ENCODE data around the gene HSBP1L1. TPM values are rescaled to one million over a fixed set of nuclear protein-coding genes. Genes with fewer than 3 reads are reported as not detected.

The HSBP1L1 gene
- total RNA-seq, 1 donor, result 22.0 TPM

DNA sequence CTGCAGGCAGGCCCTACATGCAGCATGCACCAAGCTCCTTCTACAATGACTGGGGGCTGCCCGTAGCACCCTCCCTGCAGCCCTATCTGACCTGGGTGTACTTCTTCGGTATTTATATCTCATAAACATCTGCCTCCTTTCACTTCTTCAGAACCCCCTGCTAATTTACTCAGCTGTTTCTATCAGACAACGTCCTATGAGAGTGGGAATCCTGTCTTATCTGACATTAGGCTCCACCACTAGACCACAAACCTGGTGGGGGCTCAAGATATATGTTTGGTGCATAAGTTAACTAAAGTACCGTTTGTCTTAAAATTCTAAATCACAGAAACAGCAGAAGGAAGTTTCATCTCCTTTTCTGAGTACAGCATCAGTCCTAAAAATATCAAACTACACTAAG, 10.6 kb downstream of the HSBP1L1 start:
- no peak for DNase-seq (ENCODE audit: low read depth)
- no peak overlapping the region for H3K4me3 ChIP-seq (ENCODE audit: low read depth, low read length)
- TF ChIP-seq, protein P1, sequence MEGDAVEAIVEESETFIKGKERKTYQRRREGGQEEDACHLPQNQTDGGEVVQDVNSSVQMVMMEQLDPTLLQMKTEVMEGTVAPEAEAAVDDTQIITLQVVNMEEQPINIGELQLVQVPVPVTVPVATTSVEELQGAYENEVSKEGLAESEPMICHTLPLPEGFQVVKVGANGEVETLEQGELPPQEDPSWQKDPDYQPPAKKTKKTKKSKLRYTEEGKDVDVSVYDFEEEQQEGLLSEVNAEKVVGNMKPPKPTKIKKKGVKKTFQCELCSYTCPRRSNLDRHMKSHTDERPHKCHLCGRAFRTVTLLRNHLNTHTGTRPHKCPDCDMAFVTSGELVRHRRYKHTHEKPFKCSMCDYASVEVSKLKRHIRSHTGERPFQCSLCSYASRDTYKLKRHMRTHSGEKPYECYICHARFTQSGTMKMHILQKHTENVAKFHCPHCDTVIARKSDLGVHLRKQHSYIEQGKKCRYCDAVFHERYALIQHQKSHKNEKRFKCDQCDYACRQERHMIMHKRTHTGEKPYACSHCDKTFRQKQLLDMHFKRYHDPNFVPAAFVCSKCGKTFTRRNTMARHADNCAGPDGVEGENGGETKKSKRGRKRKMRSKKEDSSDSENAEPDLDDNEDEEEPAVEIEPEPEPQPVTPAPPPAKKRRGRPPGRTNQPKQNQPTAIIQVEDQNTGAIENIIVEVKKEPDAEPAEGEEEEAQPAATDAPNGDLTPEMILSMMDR (IDR thresholded peaks at IDR 0.05; ENCODE audit: insufficient read depth, low read depth, low read length), result no peak

DNA sequence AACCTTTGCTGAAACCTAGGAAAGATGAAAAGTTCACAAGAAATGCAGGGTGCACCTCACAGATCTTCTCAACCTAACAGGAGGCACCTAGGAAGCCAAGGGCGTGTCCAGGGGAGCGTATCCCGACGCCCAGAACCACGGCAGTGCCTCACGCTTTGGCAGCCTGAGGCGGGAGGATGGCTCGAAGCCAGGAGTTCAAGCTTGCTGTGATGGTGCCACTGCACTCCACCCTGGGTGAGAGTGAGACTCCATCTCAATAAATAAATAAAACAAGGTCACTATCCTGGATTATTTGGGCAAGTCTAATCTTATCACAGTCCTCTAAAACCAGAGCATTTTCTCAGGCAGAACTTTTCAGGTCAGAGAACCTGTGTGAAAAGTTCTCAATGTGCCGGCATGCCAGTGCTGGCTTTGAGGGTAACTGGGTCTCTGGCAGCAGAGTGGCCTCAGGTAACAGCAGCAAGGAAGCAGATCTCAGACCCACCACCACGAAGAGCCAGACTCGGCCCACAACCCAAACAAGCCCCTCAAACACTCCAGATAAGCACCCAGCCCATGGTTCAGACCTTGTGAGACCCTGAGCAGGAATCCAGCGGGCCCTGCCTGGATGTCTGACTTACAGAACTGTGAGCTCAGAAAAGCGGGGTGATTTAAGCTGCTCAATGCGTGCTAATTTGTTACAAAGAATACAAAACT, 11.7 kb downstream of the HSBP1L1 start:
- TF ChIP-seq, protein P1 (IDR thresholded peaks at IDR 0.05; ENCODE audit: insufficient read depth, low read depth, low read length), result no peak
- DNase-seq (ENCODE audit: low read depth), result no peak
- H3K4me3 ChIP-seq (ENCODE audit: low read depth, low read length), result no peak overlapping the region

- H3K4me3 ChIP-seq (ENCODE audit: low read depth, low read length), result no peak overlapping the region
- DNase-seq (ENCODE audit: low read depth), result no peak
- TF ChIP-seq, protein P1 (IDR thresholded peaks at IDR 0.05; ENCODE audit: insufficient read depth, low read depth, low read length), result no peak
These were observed 15.4 kb downstream of the HSBP1L1 start for GRCh38 chr18:79979843-79980242.

- TF ChIP-seq, protein P1 (IDR thresholded peaks at IDR 0.05; ENCODE audit: insufficient read depth, low read depth, low read length), result no peak
- no peak overlapping the region for H3K4me3 ChIP-seq (ENCODE audit: low read depth, low read length)
- no peak for DNase-seq (ENCODE audit: low read depth)
These were observed 16.1 kb downstream of the HSBP1L1 start for GRCh38 chr18:79980585-79980984.

DNA sequence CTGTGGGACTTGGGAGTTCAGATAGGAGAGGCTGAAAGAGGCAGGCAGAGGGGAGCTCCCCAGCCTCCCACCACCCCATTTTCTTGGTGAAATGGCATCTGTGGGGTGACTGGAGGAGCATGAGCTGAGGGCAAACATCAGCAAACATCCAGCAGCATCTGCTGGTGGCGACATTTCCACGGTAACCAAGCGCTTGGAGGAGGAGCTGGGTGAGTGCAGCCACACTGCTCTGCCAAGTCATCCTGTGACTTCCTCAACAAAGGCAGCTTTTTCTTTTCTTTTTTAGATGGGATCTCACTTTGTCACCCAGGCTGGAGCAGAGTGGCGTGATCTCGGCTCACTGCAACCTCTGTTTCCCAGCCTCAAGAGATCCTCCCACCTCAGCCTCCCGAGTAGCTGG, 18.3 kb downstream of the HSBP1L1 start:
- no peak for DNase-seq (ENCODE audit: low read depth)
- TF ChIP-seq, protein P1 (IDR thresholded peaks at IDR 0.05; ENCODE audit: insufficient read depth, low read depth, low read length), result no peak
- H3K4me3 ChIP-seq (ENCODE audit: low read depth, low read length), result no peak overlapping the region

GRCh38 chr18:79983253-79983652, 18.8 kb downstream of the HSBP1L1 start:
- no peak for DNase-seq (ENCODE audit: low read depth)
- no peak overlapping the region for H3K4me3 ChIP-seq (ENCODE audit: low read depth, low read length)
- TF ChIP-seq, protein P1 (IDR thresholded peaks at IDR 0.05; ENCODE audit: insufficient read depth, low read depth, low read length), result no peak

GRCh38 chr18:79983793-79984192, 19.4 kb downstream of the HSBP1L1 start:
- no peak overlapping the region for H3K4me3 ChIP-seq (ENCODE audit: low read depth, low read length)
- TF ChIP-seq, protein P1 (IDR thresholded peaks at IDR 0.05; ENCODE audit: insufficient read depth, low read depth, low read length), result no peak
- DNase-seq (ENCODE audit: low read depth), result no peak
